ENCODE results near the gene TRIM14. TPM values are rescaled to one million over a fixed set of nuclear protein-coding genes. Genes with fewer than 3 reads are reported as not detected.
A peak's percentile ranks its signal among the peaks of the same experiment; 100 is the strongest.

TRIM14 gene
- total RNA-seq, 1 experiment from 2014 or later = 20.2 TPM

DNA sequence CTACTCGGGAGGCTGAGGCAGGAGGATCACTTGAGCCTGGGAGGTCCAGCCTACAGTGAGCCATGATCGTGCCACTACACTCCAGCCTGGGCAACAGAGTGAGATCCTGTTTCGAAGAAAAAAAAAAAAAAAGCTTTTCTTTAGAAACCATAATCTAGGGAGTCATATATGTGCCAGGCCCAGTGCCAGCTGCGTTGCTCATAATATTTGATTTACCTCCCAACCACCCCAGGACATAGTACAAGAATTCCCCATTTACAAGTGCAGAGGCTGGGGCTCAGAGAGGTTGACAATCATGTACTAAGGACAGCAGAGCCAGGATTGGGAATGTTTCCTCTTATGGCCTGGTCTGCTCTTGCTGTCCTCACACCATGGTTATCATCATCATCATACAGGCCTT lies 25.1 kb upstream of the TRIM14 start:
- no peak for TF ChIP-seq EZH2 (IDR thresholded peaks at IDR 0.05; ENCODE audit: low read depth)
- TF ChIP-seq, protein P1, sequence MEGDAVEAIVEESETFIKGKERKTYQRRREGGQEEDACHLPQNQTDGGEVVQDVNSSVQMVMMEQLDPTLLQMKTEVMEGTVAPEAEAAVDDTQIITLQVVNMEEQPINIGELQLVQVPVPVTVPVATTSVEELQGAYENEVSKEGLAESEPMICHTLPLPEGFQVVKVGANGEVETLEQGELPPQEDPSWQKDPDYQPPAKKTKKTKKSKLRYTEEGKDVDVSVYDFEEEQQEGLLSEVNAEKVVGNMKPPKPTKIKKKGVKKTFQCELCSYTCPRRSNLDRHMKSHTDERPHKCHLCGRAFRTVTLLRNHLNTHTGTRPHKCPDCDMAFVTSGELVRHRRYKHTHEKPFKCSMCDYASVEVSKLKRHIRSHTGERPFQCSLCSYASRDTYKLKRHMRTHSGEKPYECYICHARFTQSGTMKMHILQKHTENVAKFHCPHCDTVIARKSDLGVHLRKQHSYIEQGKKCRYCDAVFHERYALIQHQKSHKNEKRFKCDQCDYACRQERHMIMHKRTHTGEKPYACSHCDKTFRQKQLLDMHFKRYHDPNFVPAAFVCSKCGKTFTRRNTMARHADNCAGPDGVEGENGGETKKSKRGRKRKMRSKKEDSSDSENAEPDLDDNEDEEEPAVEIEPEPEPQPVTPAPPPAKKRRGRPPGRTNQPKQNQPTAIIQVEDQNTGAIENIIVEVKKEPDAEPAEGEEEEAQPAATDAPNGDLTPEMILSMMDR (conservative IDR thresholded peaks at IDR 0.05) = no peak
- ChIA-PET CTCF (no interaction called here), POLR2A (ENCODE audit: unreplicated experiment) (no interaction called here)
- H3K4me1 ChIP-seq (replicated peaks; ENCODE audit: insufficient read depth) = peaks cover 71% of the 10 kb centered on the region
- no peak overlapping the region for H2AFZ ChIP-seq
- H3F3A ChIP-seq (ENCODE audit: insufficient read depth, low read depth) = peaks cover 43% of the 10 kb centered on the region
- no peaks in the 10 kb centered on the region for H3K79me2 ChIP-seq (ENCODE audit: low read depth)
- no peaks in the 10 kb centered on the region for H3K9me2 ChIP-seq (ENCODE audit: insufficient read depth)
- intact Hi-C loops (cut with micrococcal nuclease; ENCODE audit: unreplicated experiment) = no loop called here
- no peaks in the 10 kb centered on the region for H3K27me3 ChIP-seq (ENCODE audit: insufficient read depth, low read depth)
- no peaks in the 10 kb centered on the region for H4K20me1 ChIP-seq (ENCODE audit: insufficient read depth)
- BruUV-seq (replicated peaks) = no TSS peak
- no peaks in the 10 kb centered on the region for H3K36me3 ChIP-seq (ENCODE audit: low read depth)
- no peaks in the 10 kb centered on the region for H3K9me3 ChIP-seq (ENCODE audit: insufficient read depth, low read depth)
- no peak overlapping the region for H3K4me3 ChIP-seq
- no peak for DNase-seq
- H3K27ac ChIP-seq = no peak overlapping the region
- no peak overlapping the region for H3K4me2 ChIP-seq

DNA sequence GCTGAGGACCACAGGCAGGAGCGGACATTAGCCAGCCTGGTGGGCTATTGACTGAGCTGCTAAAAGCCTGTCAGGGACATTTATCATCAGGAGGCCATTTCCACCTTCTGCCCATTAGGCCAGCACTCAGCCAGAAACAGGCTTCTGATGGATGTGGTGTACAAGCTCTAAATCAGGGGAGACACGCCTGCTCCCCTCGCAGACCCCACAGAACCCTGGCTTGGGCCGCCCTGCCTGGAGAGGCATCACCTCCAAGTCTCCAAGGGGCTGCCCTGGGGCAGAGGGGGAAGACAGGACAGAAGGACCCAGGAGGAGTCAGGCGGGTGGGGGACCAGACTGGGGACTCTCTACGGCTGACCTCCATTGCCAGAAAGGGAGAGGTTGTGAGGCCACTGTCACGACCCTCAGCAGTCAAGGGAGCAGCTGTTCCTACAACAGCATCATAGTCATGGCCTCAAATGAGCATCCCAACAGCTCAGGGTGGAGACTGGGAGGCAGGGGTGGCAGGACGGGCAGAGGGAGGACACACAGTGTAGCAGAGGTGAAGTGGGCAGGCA lies 24.0 kb upstream of the TRIM14 start:
- POLR2A ChIA-PET (ENCODE audit: unreplicated experiment) = interaction anchor here (0.5 kb wide), 1 partner anchor 51 kb away, joined by 4 read pairs; no protein-coding TSS in a partner anchor
- peak overlapping the region; percentile 27; the same call in 1 of the 2 replicates for H3K4me2 ChIP-seq
- H3K4me1 ChIP-seq (replicated peaks; ENCODE audit: insufficient read depth) = peaks cover 60% of the 10 kb centered on the region

DNA sequence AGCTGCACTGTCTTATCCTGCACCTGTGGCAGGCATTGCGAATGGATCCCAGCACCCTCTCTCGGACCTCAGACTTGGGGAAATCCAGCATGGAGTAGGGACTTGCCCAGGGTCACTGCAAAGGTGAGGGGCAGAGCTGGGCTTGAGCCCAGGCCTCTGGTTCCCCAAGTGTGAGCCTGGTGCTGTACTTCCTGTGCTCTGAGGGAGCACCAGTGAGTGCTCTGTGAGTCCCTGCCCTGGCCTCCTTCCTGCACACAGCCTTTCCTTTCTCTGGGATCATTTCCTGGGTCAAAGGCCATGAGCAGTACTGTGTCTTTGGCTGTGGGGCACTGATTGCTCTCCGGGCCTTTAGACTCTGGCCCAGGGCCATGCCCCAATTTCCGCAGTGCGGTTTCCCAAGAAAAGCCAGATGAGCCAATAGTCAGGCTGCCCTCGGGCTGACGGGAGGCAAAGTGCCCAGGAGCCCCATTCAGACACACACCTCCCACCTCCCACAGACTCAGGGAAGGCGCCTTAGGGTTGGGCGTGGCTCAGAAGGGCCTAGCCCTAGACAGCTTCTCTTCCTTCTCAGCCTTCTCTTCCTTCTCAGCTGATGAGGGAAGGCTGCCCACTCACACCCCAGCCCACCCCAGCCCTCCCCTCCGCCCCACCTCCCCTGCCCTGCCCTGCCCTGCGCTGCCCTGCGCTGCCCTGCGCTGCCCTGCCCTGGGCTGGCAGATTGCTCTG lies 23.3 kb upstream of the TRIM14 start:
- ChIA-PET POLR2A (ENCODE audit: unreplicated experiment) (interaction anchor here (0.5 to 0.7 kb wide), 2 partner anchors 50 to 51 kb away, joined by 3 to 4 read pairs; partner anchors contain the start of gene CORO2A), CTCF (no interaction called here)
- Histone ChIP-seq H3K9me3 (ENCODE audit: insufficient read depth, low read depth) (no peaks in the 10 kb centered on the region), H3K9me2 (ENCODE audit: insufficient read depth) (no peaks in the 10 kb centered on the region), H3K4me1 (replicated peaks; ENCODE audit: insufficient read depth) (peaks cover 54% of the 10 kb centered on the region), H3K27me3 (ENCODE audit: insufficient read depth, low read depth) (no peaks in the 10 kb centered on the region), H3K4me2 (peak overlapping the region; percentile 63), H3K79me2 (ENCODE audit: low read depth) (no peaks in the 10 kb centered on the region), H3F3A (ENCODE audit: insufficient read depth, low read depth) (peaks cover 36% of the 10 kb centered on the region), H3K36me3 (ENCODE audit: low read depth) (no peaks in the 10 kb centered on the region), H2AFZ (0 out of 2 replicates have a peak overlapping the region, but pooled peaks have one; percentile 26), H3K27ac (peak overlapping the region; percentile 68), H4K20me1 (ENCODE audit: insufficient read depth) (no peaks in the 10 kb centered on the region), H3K4me3 (no peak overlapping the region)
- BruUV-seq (replicated peaks) = no TSS peak
- intact Hi-C loops (cut with micrococcal nuclease; ENCODE audit: unreplicated experiment) = loop anchor here (1.0 to 2.0 kb wide), 2 partner anchors 24 to 50 kb away; partner anchors contain the start of genes CORO2A and TRIM14
- peak; percentile 90 to 98 for DNase-seq
- TF ChIP-seq, protein P1 (conservative IDR thresholded peaks at IDR 0.05) = no peak
- no peak for TF ChIP-seq EZH2 (IDR thresholded peaks at IDR 0.05; ENCODE audit: low read depth)

More for the DNA sequence above, 24.0 kb upstream of the TRIM14 start:
- no peaks in the 10 kb centered on the region for H3K79me2 ChIP-seq (ENCODE audit: low read depth)
- no TSS peak for BruUV-seq (replicated peaks)
- H3K9me3 ChIP-seq (ENCODE audit: insufficient read depth, low read depth) = no peaks in the 10 kb centered on the region
- peak overlapping the region; percentile 47; the same call in 1 of the 2 replicates for H3K27ac ChIP-seq
- H4K20me1 ChIP-seq (ENCODE audit: insufficient read depth) = no peaks in the 10 kb centered on the region
- intact Hi-C loops (cut with micrococcal nuclease; ENCODE audit: unreplicated experiment) = loop anchor here (1.0 to 2.0 kb wide), 2 partner anchors 24 to 49 kb away; partner anchors contain the start of genes CORO2A and TRIM14
- no peak for TF ChIP-seq EZH2 (IDR thresholded peaks at IDR 0.05; ENCODE audit: low read depth)
- TF ChIP-seq, protein P1 (conservative IDR thresholded peaks at IDR 0.05) = no peak
- H3K27me3 ChIP-seq (ENCODE audit: insufficient read depth, low read depth) = no peaks in the 10 kb centered on the region
- DNase-seq = no peak
- H3K9me2 ChIP-seq (ENCODE audit: insufficient read depth) = no peaks in the 10 kb centered on the region
- H3F3A ChIP-seq (ENCODE audit: insufficient read depth, low read depth) = peaks cover 42% of the 10 kb centered on the region
- H3K36me3 ChIP-seq (ENCODE audit: low read depth) = no peaks in the 10 kb centered on the region
- no peak overlapping the region for H2AFZ ChIP-seq
- CTCF ChIA-PET = no interaction called here
- H3K4me3 ChIP-seq = no peak overlapping the region
